Activated B cell treated with CpG ODN at 0.5 μM for 24 hours (primary cell): ENCODE results near the gene DNAH2. TPM values are rescaled to one million over a fixed set of nuclear protein-coding genes. Genes with fewer than 3 reads are reported as not detected.

Experiments used
- ATAC-seq: fragments of 200-7000 bp; cut with Tn5 transposase; one replicate; pipeline ENCODE4 v1.10.0; 2021; ENCODE audit warnings: low read depth, mild to moderate bottlenecking, moderate library complexity
- CTCF ChIA-PET: fragments of 350-600 bp; sonication (Branson Sonifier 250); formaldehyde crosslinking; loops from one replicate; lab custom pipeline; 2021; ENCODE audit warnings: antibody characterized with exemption; lab: Charles Lee
- POLR2A ChIA-PET: fragments of 350-600 bp; sonication (Branson Sonifier 250); formaldehyde crosslinking; loops from one replicate; lab custom pipeline; 2021; ENCODE audit warnings: antibody characterized with exemption; lab: Charles Lee
- DNase-seq: peaks from one replicate; pipeline ENCODE4 v3.0.0; 2022
- H3K27ac Mint-ChIP-seq: one replicate; pipeline ENCODE4 v1.8.0; 2020; ENCODE audit warnings: mixed read lengths
- H3K27me3 Mint-ChIP-seq: one replicate; pipeline ENCODE4 v1.8.0; 2021; ENCODE audit warnings: mixed read lengths
- H3K36me3 Mint-ChIP-seq: one replicate; pipeline ENCODE4 v1.8.0; 2021; ENCODE audit warnings: low read depth, mixed read lengths
- H3K4me1 Mint-ChIP-seq: one replicate; pipeline ENCODE4 v1.8.0; 2021; ENCODE audit warnings: mixed read lengths
- H3K4me3 Mint-ChIP-seq: one replicate; pipeline ENCODE4 v1.8.0; 2020; ENCODE audit warnings: mild to moderate bottlenecking, mixed read lengths
- H3K9me3 Mint-ChIP-seq: one replicate; pipeline ENCODE4 v1.8.0; 2020; ENCODE audit warnings: mixed read lengths
- intact Hi-C: fragments of 100-400 bp; cut with micrococcal nuclease; formaldehyde crosslinking; loops from one replicate; pipeline ENCODE4 v1.15.1; 2024
- total RNA-seq: library from RNA; stranded (reverse); gene quantifications from 2 replicates; pipeline ENCODE4 v1.2.3, GENCODE V29; 2022
- TF ChIP-seq, protein P1 (sequence below): fragments of 200-600 bp; IDR thresholded peaks from one replicate; pipeline ENCODE4 v1.8.0; 2022; ENCODE audit warnings: antibody characterized with exemption, mild to moderate bottlenecking

The DNAH2 gene
- total RNA-seq, 1 donor from 2014 or later, result not detected

DNA sequence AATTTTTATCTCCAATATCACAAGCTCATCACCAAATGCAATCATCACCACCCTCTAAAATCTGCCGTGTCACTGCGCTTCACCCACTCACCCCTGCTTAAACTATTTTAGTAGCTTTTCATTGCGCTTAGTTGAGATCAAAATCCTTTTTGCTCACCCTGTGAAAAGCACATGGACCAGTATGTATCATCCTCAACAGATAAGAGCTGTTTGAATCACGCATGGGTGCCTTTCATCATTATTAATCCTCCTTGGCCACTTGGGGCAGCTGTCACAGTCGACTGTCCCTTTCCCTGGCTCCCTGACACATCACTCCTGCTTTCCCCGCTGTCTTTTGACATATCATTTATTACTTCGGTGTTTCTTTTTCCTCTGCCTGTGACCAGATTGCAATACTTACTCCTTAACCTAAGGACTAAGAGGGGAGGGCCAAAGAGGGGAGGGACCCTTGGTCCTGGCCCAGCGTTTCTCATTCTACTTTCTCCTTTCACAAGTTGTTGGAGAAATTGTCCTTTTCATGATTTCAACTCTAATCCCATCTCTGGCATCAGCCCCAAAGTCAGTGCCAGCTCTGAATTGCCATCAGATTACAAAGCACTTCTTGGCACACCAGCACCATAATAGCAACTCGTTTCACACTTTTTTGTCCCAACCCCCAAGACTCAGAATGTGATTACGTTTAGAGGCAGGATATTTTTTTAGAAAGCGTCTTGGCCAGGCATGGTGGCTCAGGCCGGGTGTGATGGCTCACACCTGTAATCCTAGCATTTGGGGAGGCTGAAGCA, 107.9 kb downstream of the DNAH2 start:
- intact Hi-C loops, result no loop called here
- H3K36me3 Mint-ChIP-seq, result no peaks in the 10 kb centered on the region
- no peak overlapping the region for H3K27ac Mint-ChIP-seq
- H3K27me3 Mint-ChIP-seq, result peaks cover 18% of the 10 kb centered on the region
- H3K4me3 Mint-ChIP-seq, result no peak overlapping the region
- ATAC-seq (no peak), DNase-seq (no peak)
- no peaks in the 10 kb centered on the region for H3K4me1 Mint-ChIP-seq
- CTCF ChIA-PET, result interaction anchor here (0.8 to 2.1 kb wide), 10 partner anchors 9 to 232 kb away, joined by 3 to 11 read pairs (median 4); partner anchors contain the start of gene KDM6B
- POLR2A ChIA-PET, result interaction anchor here (0.6 to 1.5 kb wide), 6 partner anchors 9 to 106 kb away, joined by 3 to 5 read pairs (median 4); partner anchors contain the start of genes CNTROB, KDM6B and TRAPPC1
- TF ChIP-seq, protein P1, sequence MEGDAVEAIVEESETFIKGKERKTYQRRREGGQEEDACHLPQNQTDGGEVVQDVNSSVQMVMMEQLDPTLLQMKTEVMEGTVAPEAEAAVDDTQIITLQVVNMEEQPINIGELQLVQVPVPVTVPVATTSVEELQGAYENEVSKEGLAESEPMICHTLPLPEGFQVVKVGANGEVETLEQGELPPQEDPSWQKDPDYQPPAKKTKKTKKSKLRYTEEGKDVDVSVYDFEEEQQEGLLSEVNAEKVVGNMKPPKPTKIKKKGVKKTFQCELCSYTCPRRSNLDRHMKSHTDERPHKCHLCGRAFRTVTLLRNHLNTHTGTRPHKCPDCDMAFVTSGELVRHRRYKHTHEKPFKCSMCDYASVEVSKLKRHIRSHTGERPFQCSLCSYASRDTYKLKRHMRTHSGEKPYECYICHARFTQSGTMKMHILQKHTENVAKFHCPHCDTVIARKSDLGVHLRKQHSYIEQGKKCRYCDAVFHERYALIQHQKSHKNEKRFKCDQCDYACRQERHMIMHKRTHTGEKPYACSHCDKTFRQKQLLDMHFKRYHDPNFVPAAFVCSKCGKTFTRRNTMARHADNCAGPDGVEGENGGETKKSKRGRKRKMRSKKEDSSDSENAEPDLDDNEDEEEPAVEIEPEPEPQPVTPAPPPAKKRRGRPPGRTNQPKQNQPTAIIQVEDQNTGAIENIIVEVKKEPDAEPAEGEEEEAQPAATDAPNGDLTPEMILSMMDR, result no peak
- no peaks in the 10 kb centered on the region for H3K9me3 Mint-ChIP-seq

DNA sequence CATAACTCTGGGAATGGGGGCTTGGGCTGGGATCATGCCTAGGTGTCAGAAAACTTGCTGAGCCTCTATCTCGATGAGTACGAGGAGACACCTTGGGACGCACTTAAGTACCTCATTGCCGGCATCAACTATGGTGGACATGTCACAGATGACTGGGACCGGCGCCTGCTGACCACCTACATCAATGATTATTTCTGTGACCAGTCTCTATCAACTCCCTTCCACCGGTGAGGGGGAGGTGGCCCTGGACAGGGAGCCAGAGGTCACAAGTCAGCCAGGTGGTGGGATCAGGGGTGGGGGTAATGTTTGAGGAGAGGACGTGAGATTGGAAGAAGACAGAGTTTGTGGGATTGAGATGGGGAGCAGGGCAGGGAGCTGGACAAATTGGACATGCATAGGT, 113.1 kb downstream of the DNAH2 start:
- Mint-ChIP-seq H3K4me3 (no peak overlapping the region), H3K9me3 (no peaks in the 10 kb centered on the region), H3K4me1 (peaks cover 14% of the 10 kb centered on the region), H3K36me3 (peaks cover 11% of the 10 kb centered on the region), H3K27me3 (peaks cover 23% of the 10 kb centered on the region), H3K27ac (no peak overlapping the region)
- TF ChIP-seq, protein P1, result no peak
- POLR2A ChIA-PET, result interaction anchor here (0.9 to 5.5 kb wide), 2 partner anchors 13 to 26 kb away, joined by 3 to 136 read pairs; partner anchors contain the start of gene NAA38
- no peak for DNase-seq
- intact Hi-C loops, result no loop called here
- no peak for ATAC-seq
- CTCF ChIA-PET, result no interaction called here

DNA sequence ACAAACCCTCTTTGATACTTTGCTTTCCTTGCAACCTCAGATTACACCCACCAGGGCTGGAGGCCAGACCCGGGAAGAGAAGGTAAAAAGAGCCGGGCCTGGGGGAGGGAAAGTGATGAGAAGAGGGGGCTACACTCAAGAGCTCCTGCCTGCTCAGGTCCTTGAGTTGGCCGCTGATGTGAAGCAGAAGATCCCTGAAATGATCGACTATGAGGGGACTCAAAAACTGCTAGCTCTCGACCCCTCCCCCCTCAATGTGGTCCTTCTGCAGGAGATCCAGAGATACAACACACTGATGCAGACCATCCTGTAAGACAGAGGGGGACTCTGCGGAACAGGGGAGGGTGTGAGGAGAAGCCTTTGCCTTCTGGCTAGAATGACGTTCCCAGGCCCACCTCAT, 113.7 kb downstream of the DNAH2 start:
- ChIA-PET POLR2A (interaction anchor here (0.9 to 5.5 kb wide), 2 partner anchors 13 to 26 kb away, joined by 3 to 136 read pairs; partner anchors contain the start of gene NAA38), CTCF (no interaction called here)
- TF ChIP-seq, protein P1, result no peak
- Mint-ChIP-seq H3K27me3 (peaks cover 23% of the 10 kb centered on the region), H3K9me3 (no peaks in the 10 kb centered on the region), H3K27ac (no peak overlapping the region), H3K4me1 (peaks cover 17% of the 10 kb centered on the region), H3K36me3 (peaks cover 11% of the 10 kb centered on the region), H3K4me3 (no peak overlapping the region)
- DNase-seq (no peak), ATAC-seq (no peak)
- intact Hi-C loops, result no loop called here

DNA sequence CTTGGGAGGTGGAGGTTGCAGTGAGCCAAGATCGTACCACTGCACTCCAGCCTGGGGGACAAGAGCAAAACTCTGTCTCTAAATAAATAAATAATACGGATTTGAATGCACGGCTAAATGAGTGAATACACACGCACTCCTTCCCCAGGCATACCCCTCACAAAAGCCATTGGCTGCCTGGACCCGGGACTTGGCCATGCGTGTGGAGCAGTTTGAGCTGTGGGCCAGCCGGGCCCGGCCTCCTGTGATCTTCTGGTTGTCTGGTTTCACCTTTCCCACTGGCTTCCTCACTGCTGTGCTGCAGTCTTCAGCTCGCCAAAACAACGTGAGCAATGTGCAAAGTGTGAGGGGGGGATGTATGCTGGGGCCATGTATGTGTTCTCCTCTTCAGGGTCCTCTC, 114.9 kb downstream of the DNAH2 start:
- H3K9me3 Mint-ChIP-seq, result no peaks in the 10 kb centered on the region
- peaks cover 19% of the 10 kb centered on the region for H3K27me3 Mint-ChIP-seq
- TF ChIP-seq, protein P1, result no peak
- H3K36me3 Mint-ChIP-seq, result peaks cover 11% of the 10 kb centered on the region
- POLR2A ChIA-PET, result interaction anchor here (1.2 to 5.5 kb wide), 2 partner anchors 11 to 25 kb away, joined by 5 to 136 read pairs; partner anchors contain the start of gene NAA38
- H3K4me1 Mint-ChIP-seq, result peaks cover 28% of the 10 kb centered on the region
- CTCF ChIA-PET, result interaction anchor here (0.7 to 2.1 kb wide), 2 partner anchors 12 to 19 kb away, joined by 4 to 7 read pairs; no protein-coding TSS in a partner anchor
- H3K27ac Mint-ChIP-seq, result no peak overlapping the region
- no peak for ATAC-seq
- no peak overlapping the region for H3K4me3 Mint-ChIP-seq
- intact Hi-C loops, result no loop called here
- DNase-seq, result no peak
